Inferior parietal cortex (tissue), 1 donor: ENCODE results near the gene ACTRT2.
A peak's percentile ranks its signal among the peaks of the same experiment; 100 is the strongest.

Experiments
- DNase-seq: peaks from one replicate; pipeline ENCODE4 v3.0.0-alpha.2; 2016; ENCODE audit errors: extremely low spot score

The ACTRT2 gene

GRCh38 chr1:3021233-3021671 lies at the start of gene ACTRT2:
ACTRT2 (plus strand) TSS chr1:3021467; CDS start chr1:3021687, 220 bp downstream.
- no peak for DNase-seq

GRCh38 chr1:2971609-2972008 lies 49.7 kb upstream of the ACTRT2 start:
- no peak for DNase-seq

GRCh38 chr1:2972011-2972878 lies 49.0 kb upstream of the ACTRT2 start:
- DNase-seq: no peak

GRCh38 chr1:2972879-2973575 lies 48.2 kb upstream of the ACTRT2 start:
- no peak for DNase-seq

GRCh38 chr1:2973601-2974593 lies 47.4 kb upstream of the ACTRT2 start:
- DNase-seq: no peak

GRCh38 chr1:2974701-2975301 lies 46.5 kb upstream of the ACTRT2 start:
- DNase-seq: no peak

GRCh38 chr1:2975466-2976179 lies 45.6 kb upstream of the ACTRT2 start:
- no peak for DNase-seq

- no peak for DNase-seq
Observed at GRCh38 chr1:2976180-2976562, 45.1 kb upstream of the ACTRT2 start.

GRCh38 chr1:2977886-2978611 lies 43.2 kb upstream of the ACTRT2 start:
- DNase-seq: no peak

GRCh38 chr1:2978691-2979190 lies 42.5 kb upstream of the ACTRT2 start:
- no peak for DNase-seq

DNA sequence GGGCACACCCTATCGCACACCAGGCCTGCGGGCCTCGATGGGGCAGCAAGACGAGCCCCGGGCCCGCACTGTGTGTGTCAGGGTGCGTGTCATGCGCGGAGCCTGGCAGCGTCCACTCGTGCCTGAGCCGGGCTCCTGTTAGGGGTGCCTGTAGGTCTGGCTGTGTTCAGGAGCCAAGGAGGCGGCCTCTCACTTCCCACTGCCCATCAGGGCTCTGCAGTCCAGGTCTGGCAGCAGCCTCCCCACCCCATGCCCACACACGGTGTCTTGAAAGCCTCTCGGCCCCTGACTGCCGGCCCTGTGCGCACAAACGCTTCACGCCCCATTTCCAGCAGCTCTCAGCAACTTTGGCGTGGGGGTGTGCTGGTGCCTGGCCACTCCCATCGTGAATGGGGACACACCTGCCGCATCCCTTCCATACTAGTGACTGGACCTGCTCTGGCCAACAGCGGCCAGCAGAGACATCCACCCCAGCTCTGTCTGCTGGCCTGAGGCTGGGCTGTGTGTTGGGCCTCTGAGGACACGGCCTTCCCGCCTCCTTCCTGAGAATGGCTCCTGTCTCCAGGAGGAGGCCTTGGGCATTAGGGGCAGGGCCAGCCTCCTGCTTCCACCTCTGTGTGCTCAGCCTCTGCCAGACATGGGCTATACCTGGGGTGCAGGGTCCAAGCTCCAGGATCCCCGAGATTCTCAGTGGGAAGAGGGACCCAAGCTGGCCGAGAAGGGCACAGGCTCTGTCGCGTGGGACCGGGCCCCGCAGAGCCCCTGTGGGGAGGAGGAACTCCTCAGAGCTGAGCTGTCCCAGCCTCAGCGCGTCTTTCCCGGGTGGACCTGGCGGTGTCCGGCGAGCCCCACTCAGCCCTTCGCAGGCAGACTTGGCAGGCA lies 41.8 kb upstream of the ACTRT2 start:
- no peak for DNase-seq

DNA sequence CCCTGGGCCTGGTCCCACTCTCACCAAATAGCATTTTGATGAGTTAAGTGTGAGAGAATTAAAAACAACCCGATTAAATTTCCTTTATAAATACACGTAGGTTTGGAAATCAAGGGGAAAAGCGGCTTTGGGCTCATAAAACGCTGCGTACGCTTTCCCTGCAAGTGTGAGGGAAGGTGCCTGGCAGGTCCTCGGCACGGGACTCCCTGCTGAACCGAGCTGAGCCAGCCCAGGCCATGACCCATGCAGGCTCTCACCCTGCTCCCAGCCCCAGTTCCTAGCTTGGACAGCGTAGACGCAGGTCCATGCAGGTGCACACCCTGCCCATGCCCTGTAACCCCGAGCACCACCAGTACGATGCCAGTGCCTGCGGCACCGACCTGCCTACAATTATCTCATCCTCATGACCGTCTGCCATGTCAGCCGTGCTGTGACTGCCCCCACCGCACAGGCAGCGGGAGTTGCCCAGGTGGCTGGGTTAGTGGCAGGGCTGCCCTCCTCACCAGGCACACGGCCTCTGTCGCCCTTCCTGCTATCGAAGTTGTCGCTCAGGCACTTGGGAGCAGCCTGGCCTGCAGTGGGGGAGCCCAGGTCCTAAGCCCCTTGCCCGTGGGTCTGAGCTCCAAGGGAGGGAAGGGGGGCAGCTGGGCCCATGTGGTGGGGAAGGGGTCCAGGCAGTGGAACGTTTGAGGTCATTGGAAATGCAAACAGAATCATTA lies 41.0 kb upstream of the ACTRT2 start:
- no peak for DNase-seq

- DNase-seq: no peak
Observed at GRCh38 chr1:2980849-2981248, 40.4 kb upstream of the ACTRT2 start.

DNA sequence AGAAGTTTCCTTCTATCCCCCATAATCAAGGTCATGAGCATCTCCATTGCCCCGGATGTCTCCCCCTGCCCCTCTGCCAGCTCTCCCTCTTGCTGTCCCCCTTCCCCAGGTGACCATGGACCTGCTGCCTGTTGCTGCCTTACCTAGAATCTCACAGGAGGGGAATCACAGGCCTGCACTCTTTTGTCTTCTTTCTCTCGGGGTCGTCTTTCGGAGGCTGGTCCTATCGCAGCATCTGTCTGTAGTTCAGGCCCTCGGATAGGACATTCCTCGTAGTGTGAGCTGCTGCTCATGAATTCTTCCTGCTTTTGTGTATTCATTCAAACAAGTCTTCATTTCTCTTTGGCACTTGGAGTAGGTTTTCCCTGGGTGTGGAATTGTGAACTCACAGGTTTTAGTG lies 39.9 kb upstream of the ACTRT2 start:
- no peak for DNase-seq

DNA sequence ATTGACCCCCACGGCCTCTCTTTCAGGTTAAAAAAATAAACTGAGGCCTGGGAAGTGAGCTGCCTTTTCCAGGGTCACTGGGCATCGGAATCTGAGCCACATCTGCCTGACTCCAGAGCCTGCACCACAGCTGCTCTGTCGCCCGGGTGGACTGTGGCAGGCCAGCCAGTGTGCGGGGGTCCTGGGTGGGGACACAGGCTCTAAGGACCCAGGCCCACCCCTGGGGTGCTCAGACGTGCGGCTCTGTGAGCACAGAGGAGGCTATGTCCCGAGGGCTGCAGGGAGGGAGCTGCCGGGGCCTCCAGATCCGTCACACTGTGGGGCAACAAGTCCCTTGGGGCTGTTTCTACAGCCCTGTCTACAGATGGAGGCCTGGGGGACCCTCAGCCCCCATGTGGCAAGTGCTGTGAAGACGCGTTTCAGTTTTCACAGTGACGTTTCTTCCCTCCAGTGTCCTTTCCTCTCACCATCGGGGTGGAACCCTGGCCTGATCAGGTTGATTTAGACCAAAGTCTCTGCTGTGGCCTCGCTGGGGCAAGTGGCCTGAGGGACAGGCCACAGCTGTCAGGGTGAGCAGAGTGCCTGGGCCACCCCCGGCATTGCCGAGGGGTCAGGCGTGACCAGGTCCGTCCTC lies 39.2 kb upstream of the ACTRT2 start:
- no peak for DNase-seq

- peak; percentile 64 for DNase-seq
Observed at GRCh38 chr1:2982615-2983318, 38.5 kb upstream of the ACTRT2 start.

DNA sequence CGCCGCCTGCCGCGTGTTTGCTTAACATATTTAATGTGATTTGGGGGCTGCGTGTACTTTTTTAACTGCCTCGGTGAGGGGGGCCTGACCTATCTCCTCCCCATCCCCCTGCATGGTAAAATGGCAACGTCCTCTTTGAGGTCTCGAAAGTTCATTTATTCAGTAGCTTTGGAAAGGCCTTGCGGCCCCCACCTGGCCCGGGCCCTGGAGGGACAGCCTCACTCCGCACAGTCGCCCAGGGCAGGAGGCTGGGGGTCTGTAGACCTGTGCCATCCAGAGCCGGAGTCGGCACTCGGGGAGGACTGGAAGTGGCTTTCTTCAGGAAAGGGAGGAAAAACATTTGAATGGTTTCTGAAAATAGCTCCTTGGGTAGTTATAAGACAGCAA lies 38.0 kb upstream of the ACTRT2 start:
- no peak for DNase-seq
